Measurements from ENCODE around the gene ZNF778.

GRCh38 chr16:89281189-89281577 is 63.7 kb downstream of the ZNF778 start:
- TF ChIP-seq CTCF (IDR thresholded peaks at IDR 0.05; ENCODE audit: insufficient read depth, low read length, poor library complexity, severe bottlenecking), result no peak
- no peak for TF ChIP-seq EZH2phosphoT487 (conservative IDR thresholded peaks at IDR 0.05; ENCODE audit: low read length)
